Measurements from ENCODE around the gene CDC73. TPM values are rescaled to one million over a fixed set of nuclear protein-coding genes. Genes with fewer than 3 reads are reported as not detected.
"Not testable (repeated sequence)": the region's sequence is repeated elsewhere in the genome, so short reads cannot be mapped to it uniquely, and the experiment has no call there.

Gene CDC73
- polyA plus RNA-seq, 1 donor = 28.1 TPM

DNA sequence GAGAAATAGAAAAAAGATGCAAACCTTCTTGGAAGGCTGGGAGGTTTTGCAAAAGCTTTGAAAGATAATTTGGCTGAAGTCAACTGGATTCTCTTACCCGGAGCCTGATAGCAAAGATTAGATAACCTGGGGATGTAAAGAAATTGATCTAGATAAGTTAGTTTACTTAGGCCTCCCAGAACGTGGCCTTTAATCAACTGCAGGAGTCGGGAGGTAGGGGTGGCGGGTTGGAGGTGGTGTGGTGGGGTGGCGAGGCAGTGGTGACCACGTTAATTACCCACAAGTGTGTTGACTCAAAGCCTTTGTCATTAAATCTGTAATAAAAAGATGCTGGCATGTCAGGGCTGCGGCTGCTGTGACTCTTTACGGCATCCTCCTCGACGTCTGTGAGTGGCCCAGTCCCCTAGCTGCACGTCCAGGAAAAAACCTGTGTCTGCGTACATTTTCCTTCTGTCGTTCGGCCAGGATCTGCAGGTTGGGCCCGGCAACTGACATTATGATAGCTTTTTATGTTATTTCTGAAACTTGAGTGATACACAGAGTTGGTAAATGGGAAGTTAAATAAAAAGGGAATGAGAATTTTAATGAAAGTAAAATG is 115.6 kb downstream of the CDC73 start:
- no peak for DNase-seq

GRCh38 chr1:193240609-193241008 is 118.8 kb downstream of the CDC73 start:
- DNase-seq = no peak

GRCh38 chr1:193241132-193241827 is 119.4 kb downstream of the CDC73 start:
- no peak for DNase-seq

GRCh38 chr1:193242000-193242399 is 120.2 kb downstream of the CDC73 start:
- DNase-seq = no peak

- no peak for DNase-seq
Observed at GRCh38 chr1:193249187-193249586, 127.4 kb downstream of the CDC73 start.

DNA sequence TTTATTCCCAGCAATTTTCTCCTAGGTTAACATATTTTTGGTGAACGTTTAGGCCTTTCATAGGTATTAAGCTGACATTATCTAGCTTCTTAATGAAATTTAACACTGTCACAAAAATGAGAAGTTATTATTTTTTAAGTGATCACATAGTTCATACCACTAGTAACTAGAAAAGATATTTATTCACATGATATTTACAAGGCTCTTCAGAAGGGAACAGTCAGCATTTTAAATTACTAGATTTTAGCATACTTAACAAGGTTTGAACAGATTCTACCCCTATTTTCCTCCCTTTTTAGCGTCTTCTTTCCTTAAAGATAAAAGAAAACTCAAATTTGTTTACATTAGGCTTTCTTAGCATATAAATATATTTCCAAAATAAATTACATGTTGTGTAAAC is 130.1 kb downstream of the CDC73 start:
- no peak for DNase-seq

GRCh38 chr1:193256019-193256418 is 134.2 kb downstream of the CDC73 start:
- DNase-seq = no peak

- no peak for DNase-seq
Observed at GRCh38 chr1:193259636-193260035, 137.8 kb downstream of the CDC73 start.

GRCh38 chr1:193260056-193260745 is 138.4 kb downstream of the CDC73 start:
- DNase-seq = no peak

DNA sequence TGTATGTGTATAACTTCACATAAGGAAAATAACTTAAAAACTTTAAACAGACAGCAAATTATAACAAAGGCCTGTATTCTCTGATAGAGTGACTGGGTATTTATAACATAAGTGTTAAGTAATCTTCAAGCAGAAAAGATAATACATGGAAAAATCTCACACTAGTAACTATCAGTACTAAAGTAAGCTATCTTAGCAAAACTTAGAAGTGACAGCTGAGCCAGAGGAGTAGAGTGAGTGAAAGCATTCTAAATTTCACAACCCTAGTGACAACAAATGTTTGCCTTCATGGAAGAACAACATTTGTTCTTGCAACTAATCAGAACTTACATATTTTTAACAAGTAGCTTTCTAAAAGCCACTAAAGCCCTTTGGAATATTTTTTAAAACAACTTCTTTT is 139.1 kb downstream of the CDC73 start:
- no peak for DNase-seq

GRCh38 chr1:193262661-193263060 is 140.8 kb downstream of the CDC73 start:
- no peak for DNase-seq

GRCh38 chr1:193264313-193265065 is 142.7 kb downstream of the CDC73 start:
- DNase-seq = no peak

- no peak for DNase-seq
Observed at GRCh38 chr1:193265716-193266115, 143.9 kb downstream of the CDC73 start.

DNA sequence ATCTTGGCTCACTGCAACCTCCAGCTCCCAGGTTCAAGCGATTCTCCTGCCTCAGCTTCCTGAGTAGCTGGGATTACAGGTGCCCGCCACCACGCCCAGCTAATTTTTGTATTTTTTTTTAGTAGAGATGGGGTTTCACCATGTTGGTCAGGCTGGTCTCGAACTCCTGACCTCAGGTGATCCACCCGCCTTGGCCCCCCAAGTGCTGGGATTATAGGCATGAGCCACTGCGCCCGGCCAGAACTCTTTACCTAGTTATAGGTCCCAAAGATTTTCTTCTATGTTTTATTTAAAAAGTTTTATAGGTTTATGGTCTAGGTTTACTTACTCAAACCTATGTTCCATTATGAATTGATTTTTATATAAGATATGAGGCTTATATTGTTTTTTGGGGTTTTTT is 145.0 kb downstream of the CDC73 start:
- DNase-seq = not testable (repeated sequence)

DNA sequence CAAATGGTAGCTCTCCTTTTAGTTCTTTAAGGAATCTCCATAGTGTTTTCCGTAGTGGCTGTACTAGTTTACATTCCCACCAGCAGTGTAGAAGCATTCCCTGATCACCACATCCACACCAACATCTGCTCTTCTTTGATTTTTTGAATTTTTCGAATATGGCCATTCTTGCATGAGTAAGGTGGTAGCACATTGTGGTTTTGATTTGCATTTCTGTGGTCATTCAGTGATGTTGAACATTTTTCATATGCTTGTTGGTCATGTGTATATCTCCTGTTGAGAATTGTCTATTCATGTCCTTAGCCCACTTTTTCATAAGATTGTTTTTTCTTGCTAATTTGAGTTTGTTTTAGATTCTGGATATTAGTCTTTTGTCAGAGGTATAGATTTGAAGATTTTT is 149.2 kb downstream of the CDC73 start:
- no peak for DNase-seq

GRCh38 chr1:193275773-193276172 is 153.9 kb downstream of the CDC73 start:
- no peak for DNase-seq

DNA sequence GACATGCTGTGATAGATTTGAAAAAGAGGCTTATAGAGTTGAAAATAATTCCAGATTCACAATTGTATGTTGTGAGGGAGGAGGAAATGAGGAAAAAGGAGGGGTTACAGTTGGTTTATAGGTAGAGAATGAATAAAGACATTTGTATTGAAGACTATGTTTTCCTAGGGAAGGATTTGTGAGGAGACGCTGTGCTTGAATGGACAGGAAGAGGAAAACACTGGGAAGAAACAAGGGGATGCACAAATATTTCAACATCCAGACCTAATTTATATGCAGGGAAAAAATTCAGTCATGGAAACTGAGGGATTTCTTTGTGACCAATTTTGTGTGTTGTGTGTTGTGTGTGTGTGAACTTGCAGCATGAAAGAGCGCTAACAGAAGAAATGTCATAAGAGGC is 157.1 kb downstream of the CDC73 start:
- DNase-seq = no peak

GRCh38 chr1:193281894-193282293 is 160.1 kb downstream of the CDC73 start:
- no peak for DNase-seq

DNA sequence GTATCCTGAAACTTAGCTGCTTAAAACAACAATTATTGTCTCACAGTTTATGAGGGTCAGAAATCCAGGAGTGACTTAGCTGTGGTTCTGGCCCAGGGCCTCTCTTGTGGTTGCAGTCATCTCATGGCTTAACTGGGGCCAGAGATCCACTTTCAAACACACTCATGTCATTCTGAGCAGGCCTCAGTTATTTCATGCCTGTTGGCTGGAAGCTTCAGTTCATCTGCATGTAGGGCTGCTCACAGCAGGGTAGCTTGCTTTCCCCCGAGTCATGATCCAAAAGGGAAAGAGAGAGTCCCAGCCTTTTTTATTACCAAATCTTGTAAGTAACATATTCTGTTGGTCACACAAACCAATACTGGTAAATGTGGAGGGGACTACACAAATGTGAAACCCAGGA is 161.2 kb downstream of the CDC73 start:
- DNase-seq = no peak

GRCh38 chr1:193284219-193284618 is 162.4 kb downstream of the CDC73 start:
- no peak for DNase-seq

DNA sequence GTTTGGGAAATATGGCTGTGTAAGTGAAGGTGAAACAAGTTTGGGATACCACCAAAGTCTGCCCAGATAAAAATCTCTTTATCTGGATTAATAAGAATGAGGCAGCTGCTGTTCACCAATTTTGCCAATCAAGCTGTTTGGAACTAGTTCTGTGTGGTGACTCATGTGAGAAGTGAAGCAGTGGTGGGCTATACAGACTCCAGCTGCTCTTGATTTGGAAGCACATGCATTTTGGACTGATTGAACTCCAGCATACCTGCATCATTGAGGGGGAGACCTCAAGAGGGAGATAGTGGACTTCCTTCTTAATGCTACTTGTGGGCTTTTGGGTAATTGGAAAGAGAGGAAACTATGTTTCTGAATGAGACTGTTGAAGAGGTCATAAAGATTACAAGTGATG is 163.8 kb downstream of the CDC73 start:
- DNase-seq = no peak

DNA sequence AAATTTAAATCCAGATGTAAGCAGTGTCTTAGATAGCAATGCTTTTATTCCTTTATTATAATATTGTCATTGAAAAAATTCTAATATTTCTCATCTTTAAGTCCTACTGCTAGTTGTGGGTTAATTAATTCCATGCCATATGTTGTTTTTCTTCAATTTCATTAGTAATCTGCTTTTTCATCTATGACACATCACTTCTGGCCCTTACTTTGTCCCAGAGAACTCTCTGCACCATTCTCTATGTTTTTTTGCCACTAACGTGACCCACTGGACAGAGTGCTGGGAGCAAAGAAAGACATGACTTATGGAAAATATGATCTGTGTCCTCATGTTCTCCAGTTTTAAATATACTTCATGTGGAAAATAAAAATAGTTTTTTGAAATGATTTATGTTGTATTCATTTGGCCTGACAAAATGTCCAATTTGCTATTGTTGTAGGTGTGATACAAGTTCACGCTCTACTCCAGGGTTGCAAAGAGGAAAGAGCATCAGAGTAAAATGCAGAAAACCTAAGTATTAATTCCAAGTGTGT is 166.8 kb downstream of the CDC73 start:
- not testable (repeated sequence) for DNase-seq

DNA sequence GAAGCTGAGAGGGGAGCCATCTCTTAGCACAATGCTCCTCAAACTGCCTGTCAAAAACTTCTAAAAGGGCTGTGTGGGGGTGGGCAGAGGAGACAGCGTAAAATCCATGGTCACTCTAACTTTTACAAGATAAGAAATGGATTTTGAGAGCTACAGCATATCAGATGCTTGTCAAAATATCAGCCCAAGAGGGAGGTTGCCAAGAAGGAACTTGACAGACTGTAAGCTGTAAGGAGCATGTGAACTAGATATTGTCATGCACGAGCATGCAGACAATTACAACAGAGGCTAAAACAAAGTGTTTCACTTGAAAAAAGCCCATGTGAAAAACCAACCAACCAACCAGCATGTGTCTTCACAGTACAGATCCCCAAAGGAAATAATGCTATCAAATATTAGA is 171.9 kb downstream of the CDC73 start:
- DNase-seq = no peak
